Peyer's patch (tissue), 4 donors: ENCODE measurements around the gene LSR. TPM values are rescaled to one million over a fixed set of nuclear protein-coding genes. Genes with fewer than 3 reads are reported as not detected.

Source experiments
- DNase-seq, 3 donors: peaks; one replicate each; pipeline ENCODE4 v3.0.0-alpha.2; 2017 to 2019
- H3K27ac ChIP-seq, 4 donors: fragments of 200-600 bp; sonication (generic); one replicate each; pipeline ENCODE4 v1.5.1; 2016 to 2019
- H3K27me3 ChIP-seq, 2 donors: fragments of 200-600 bp; sonication (generic); one replicate each; pipeline ENCODE4 v1.5.1; 2019
- H3K36me3 ChIP-seq, 3 donors: fragments of 200-600 bp; sonication (generic); one replicate each; pipeline ENCODE4 v1.5.1; 2016 to 2019
- H3K4me1 ChIP-seq, 4 donors: fragments of 200-600 bp; sonication (generic); one replicate each; pipeline ENCODE4 v1.5.1; 2016 to 2019
- H3K4me3 ChIP-seq, 4 donors: fragments of 200-600 bp; sonication (generic); 1 replicate in 3 of 4; 2 replicates in 1 of 4; pipeline ENCODE4 v1.5.1; 2016 to 2019; ENCODE audit warnings: mild to moderate bottlenecking in 1 of 4
- H3K9me3 ChIP-seq, 4 donors: fragments of 200-600 bp; sonication (generic); one replicate each; pipeline ENCODE4 v1.5.1; 2016 to 2019; ENCODE audit warnings: mild to moderate bottlenecking in 1 of 4
- POLR2A ChIP-seq, 2 donors: fragments of 450-650 bp; IDR thresholded peaks; one replicate each; pipeline ENCODE4 v1.5.1; 2017; ENCODE audit warnings: antibody characterized with exemption in 2 of 2, mild to moderate bottlenecking in 2 of 2, moderate library complexity in 2 of 2
- total RNA-seq, 4 donors: library from RNA; depleted of rRNA; stranded (reverse); fragments of >200 nt; gene quantifications; one replicate each; pipeline ENCODE4 v1.1.0, GENCODE V29; 2016
- TF ChIP-seq, protein P1 (sequence below), 6 experiments: fragments of 450-650 bp in 4 of 6; fragments of 200-600 bp in 2 of 6; sonication (generic) in 1 of 6; IDR thresholded peaks; one replicate each; pipeline ENCODE4 v1.5.1; 2017 to 2019; ENCODE audit warnings: antibody characterized with exemption in 6 of 6, mild to moderate bottlenecking in 3 of 6, moderate library complexity in 1 of 6

LSR gene
- total RNA-seq, 4 donors from 2014 or later = 28.9 to 214 (median 188) TPM

DNA sequence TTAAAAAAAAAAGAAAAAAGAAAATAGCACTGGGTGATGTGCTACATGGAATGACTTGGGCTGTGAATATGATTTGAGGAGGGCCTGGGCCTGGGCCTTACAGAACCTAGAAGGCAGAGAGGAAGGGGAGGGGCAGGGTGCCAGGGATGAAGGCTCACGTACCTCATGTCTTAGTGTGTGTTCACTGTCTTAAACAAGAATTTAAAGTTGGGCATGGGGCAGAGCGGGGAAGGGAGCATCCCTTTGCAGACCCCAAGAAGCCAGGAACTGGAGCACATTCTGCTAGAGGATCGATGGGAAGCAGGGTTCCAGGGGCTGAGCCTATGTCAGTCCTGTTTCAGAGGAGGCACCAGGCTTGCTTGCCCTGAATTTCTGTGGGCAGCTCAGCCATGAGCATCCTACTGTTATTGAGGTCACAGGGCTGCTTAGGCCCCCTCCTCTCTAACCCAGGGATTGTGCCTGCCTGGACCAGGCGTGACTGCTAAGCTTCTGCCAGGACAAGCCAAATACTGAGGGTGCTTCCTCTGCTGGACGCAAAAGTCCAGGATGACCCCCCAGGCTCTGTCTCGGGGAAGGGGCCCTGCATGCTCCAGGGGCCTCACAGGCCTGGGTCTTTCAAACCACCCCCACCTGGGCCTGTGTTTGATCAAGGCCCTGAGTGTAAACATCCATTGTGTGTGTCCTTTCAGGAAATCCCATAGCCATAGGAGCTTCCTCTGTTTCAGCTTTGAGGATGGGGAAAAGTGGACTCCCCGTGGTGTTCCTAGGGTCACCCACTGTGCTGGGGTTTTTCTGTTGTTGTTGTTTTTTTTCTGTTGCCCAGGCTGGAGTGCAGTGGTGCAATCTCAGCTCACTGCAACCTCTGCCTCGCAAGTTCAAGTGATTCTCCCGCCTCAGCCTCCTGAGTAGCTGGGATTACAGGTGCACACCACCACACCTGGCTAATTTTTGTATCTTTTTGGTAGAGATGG, 4.8 kb downstream of the LSR start:
- no peaks in the 10 kb centered on the region for H3K27me3 ChIP-seq
- no peak overlapping the region for H3K4me3 ChIP-seq
- peak in 2 of 3 donors; percentile 9 to 36 for DNase-seq
- no peaks in the 10 kb centered on the region for H3K9me3 ChIP-seq
- TF ChIP-seq, protein P1, sequence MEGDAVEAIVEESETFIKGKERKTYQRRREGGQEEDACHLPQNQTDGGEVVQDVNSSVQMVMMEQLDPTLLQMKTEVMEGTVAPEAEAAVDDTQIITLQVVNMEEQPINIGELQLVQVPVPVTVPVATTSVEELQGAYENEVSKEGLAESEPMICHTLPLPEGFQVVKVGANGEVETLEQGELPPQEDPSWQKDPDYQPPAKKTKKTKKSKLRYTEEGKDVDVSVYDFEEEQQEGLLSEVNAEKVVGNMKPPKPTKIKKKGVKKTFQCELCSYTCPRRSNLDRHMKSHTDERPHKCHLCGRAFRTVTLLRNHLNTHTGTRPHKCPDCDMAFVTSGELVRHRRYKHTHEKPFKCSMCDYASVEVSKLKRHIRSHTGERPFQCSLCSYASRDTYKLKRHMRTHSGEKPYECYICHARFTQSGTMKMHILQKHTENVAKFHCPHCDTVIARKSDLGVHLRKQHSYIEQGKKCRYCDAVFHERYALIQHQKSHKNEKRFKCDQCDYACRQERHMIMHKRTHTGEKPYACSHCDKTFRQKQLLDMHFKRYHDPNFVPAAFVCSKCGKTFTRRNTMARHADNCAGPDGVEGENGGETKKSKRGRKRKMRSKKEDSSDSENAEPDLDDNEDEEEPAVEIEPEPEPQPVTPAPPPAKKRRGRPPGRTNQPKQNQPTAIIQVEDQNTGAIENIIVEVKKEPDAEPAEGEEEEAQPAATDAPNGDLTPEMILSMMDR (IDR thresholded peaks at IDR 0.05) = no peak
- TF ChIP-seq POLR2A (IDR thresholded peaks at IDR 0.05) = no peak
- H3K4me1 ChIP-seq = peaks cover 0 to 19% (median 0%) of the 10 kb centered on the region in 4 donors
- peak overlapping the region in 1 of 4 donors; percentile 30 for H3K27ac ChIP-seq
- peaks cover 0 to 36% (median 0%) of the 10 kb centered on the region in 3 donors for H3K36me3 ChIP-seq

DNA sequence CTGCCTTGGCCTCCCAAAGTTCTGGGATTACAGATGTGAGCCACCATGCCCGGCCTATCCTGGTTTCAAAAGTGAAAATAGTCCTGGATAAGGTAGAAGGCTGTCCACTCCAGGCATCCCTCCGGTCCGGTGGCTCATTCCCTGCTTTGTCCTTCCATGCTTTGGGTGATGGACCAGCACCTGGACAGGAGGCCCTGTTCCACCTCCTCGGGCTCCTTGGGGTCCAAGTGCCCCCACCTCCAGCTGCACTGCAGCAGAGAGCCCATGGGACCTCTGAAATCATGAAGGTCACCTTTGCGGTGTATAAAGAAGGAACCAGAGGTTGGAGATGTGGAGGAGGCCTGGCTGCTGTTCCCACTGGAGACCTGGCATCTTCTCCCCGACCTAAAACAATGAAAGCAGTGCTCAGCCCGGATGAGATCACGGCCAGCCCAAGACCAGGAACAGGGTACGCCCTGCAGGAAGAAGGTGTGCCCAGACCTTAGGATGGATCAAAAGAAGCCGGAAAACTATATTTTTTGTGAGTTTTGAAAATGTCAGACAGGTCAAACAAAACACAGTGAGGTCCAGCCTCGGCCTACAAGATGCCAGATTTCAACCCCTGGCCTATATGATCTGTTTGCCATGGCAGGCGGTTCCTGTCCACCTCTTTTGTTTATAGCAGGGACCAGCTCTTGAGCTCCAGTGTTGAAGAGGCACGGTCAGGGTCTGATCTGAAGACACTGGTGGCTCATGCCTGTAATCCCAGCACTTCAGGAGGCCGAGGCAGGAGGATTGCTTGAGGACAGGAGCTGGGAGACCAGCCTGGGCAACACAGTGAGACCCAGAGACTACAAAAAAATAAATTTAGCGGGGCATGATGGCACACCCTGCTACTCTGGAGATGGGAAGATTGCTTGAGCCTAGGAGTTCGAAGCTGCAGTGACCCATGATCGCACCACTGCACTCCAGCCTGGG, 5.8 kb downstream of the LSR start:
- peaks cover 0 to 14% (median 0%) of the 10 kb centered on the region in 4 donors for H3K4me1 ChIP-seq
- peaks cover 0 to 42% (median 0%) of the 10 kb centered on the region in 3 donors for H3K36me3 ChIP-seq
- peak overlapping the region in 1 of 4 donors; percentile 30 for H3K27ac ChIP-seq
- H3K27me3 ChIP-seq = no peaks in the 10 kb centered on the region
- H3K9me3 ChIP-seq = no peaks in the 10 kb centered on the region
- DNase-seq = peak in 2 of 3 donors; percentile 13 to 27
- no peak overlapping the region for H3K4me3 ChIP-seq
- TF ChIP-seq POLR2A (IDR thresholded peaks at IDR 0.05) = no peak
- TF ChIP-seq, protein P1 (IDR thresholded peaks at IDR 0.05) = no peak

DNA sequence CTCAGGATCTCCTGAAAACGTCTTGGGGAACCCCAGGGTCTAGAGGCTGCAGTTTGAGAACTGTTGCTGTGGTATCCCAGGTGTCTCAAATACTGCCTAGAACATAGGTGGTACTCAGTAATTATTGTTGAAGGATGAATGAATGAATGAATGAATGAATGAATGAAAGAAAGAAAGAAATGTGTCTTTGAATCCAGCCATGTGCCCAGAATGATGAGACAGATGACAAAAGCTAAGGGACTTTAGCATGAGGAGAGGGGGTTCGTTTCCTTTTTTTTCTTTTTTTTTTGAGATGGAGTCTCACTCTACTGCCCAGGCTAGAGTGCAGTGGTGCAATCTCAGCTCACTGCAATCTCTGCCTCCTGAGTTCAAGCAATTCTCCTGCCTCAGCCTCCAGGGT, 7.8 kb downstream of the LSR start:
- Histone ChIP-seq H3K4me3 (no peak overlapping the region), H3K27ac (no peak overlapping the region), H3K9me3 (no peaks in the 10 kb centered on the region), H3K4me1 (no peaks in the 10 kb centered on the region), H3K36me3 (peaks cover 0 to 40% (median 0%) of the 10 kb centered on the region in 3 donors), H3K27me3 (no peaks in the 10 kb centered on the region)
- TF ChIP-seq POLR2A (IDR thresholded peaks at IDR 0.05) = no peak
- TF ChIP-seq, protein P1 (IDR thresholded peaks at IDR 0.05) = no peak
- DNase-seq = no peak

DNA sequence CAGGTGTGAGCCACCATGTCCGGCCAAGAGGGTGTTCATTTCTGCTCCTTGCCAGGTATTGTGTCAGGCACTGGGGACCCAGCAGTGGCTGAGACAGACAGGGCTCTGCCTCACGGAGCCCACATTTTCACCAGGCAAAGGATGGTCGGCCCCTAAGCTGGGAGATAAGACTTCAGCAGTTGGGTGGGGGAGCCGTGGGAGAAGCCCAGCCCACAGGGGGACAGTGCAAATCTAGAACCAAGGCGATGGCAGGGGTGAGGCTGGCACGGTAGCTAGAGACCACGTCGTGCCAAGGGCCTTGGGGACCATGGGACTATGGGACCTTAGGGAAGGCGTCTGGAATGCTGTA, 8.3 kb downstream of the LSR start:
- H3K27ac ChIP-seq = no peak overlapping the region
- DNase-seq = peak in 2 of 3 donors; percentile 7 to 34

More for the DNA sequence above, 8.3 kb downstream of the LSR start:
- no peaks in the 10 kb centered on the region for H3K27me3 ChIP-seq
- TF ChIP-seq, protein P1 (IDR thresholded peaks at IDR 0.05) = no peak
- no peak for TF ChIP-seq POLR2A (IDR thresholded peaks at IDR 0.05)
- no peaks in the 10 kb centered on the region for H3K9me3 ChIP-seq
- no peaks in the 10 kb centered on the region for H3K4me1 ChIP-seq
- H3K36me3 ChIP-seq = peaks cover 0 to 46% (median 0%) of the 10 kb centered on the region in 3 donors
- H3K4me3 ChIP-seq = no peak overlapping the region
